ENCODE results near the gene RHBDL1. TPM values are rescaled to one million over a fixed set of nuclear protein-coding genes. Genes with fewer than 3 reads are reported as not detected.

RHBDL1 gene
- total and polyA plus RNA-seq, 2 experiments from 2014 or later, result 2.6 to 12.9 TPM

GRCh38 chr16:704552-705380 lies 29.3 kb downstream of the RHBDL1 start:
- Histone ChIP-seq H3K27me3 (peaks cover 95% of the 10 kb centered on the region), H3K4me1 (ENCODE audit: low read depth) (peaks cover 1% of the 10 kb centered on the region)
- peak in 1 of 2 donors; percentile 46 for DNase-seq (ENCODE audit: low read depth in 1 of 2, low spot score in 1 of 2)

DNA sequence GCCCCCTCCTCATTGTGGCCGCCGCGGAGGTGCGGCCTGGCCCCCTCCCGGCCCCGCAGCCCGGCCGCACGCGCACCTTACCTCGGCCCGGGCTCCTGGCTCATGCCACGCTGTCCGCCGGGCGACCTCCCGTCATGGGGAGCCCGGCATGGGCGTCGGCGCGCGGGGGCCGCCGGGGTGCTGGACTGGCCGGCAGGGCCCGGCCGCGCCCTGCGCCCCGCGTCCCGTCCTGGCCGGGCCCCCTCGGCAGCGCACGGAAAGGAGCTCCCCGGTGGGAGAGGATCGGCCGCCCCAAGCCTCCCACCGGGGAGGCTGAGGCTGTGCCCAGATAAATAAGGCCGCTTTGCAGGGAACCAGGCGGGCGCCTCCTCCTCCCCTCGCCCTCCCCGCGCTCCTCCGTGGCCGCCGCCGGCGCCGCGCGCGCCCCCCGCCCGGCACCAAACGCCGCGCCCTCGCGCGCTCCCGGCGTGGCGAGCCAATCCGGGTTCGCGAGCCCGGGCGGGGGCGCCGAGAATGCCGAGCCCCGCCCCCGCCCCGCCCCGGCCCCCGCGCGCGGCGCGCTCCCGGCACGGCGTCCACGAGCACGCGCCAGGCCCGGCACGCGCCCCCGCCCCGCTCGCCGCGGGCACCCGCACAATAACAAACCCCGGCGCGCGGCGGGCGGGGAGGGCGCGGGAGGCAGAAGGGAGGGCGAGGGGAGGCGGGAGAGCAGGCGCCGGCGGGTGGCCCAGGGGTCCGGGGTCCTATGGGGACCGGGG lies 30.1 kb downstream of the RHBDL1 start, which contains the start of gene FBXL16:
Gene FBXL16, minus strand, starts transcription at position 371 of the 758 bp plus-strand sequence. CDS start 8,396 bp downstream, outside the sequence.
- TF ChIP-seq, protein P1, sequence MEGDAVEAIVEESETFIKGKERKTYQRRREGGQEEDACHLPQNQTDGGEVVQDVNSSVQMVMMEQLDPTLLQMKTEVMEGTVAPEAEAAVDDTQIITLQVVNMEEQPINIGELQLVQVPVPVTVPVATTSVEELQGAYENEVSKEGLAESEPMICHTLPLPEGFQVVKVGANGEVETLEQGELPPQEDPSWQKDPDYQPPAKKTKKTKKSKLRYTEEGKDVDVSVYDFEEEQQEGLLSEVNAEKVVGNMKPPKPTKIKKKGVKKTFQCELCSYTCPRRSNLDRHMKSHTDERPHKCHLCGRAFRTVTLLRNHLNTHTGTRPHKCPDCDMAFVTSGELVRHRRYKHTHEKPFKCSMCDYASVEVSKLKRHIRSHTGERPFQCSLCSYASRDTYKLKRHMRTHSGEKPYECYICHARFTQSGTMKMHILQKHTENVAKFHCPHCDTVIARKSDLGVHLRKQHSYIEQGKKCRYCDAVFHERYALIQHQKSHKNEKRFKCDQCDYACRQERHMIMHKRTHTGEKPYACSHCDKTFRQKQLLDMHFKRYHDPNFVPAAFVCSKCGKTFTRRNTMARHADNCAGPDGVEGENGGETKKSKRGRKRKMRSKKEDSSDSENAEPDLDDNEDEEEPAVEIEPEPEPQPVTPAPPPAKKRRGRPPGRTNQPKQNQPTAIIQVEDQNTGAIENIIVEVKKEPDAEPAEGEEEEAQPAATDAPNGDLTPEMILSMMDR (IDR thresholded peaks at IDR 0.05; ENCODE audit: low read depth, low read length), result no peak

More at GRCh38 chr16:704552-705380, 29.3 kb downstream of the RHBDL1 start:
- TF ChIP-seq, protein P1 (IDR thresholded peaks at IDR 0.05; ENCODE audit: low read depth, low read length), result no peak
- Histone ChIP-seq H3K9me3 (ENCODE audit: low read depth) (no peaks in the 10 kb centered on the region), H3K36me3 (no peaks in the 10 kb centered on the region), H3K27ac (no peak overlapping the region), H3K4me3 (no peak overlapping the region)

GRCh38 chr16:706189-707061 lies 31.0 kb downstream of the RHBDL1 start:
- peaks cover 78% of the 10 kb centered on the region for H3K27me3 ChIP-seq
- TF ChIP-seq, protein P1 (IDR thresholded peaks at IDR 0.05; ENCODE audit: low read depth, low read length), result no peak
- H3K27ac ChIP-seq, result no peak overlapping the region
- no peak overlapping the region for H3K4me3 ChIP-seq
- no peak for DNase-seq (ENCODE audit: low read depth in 1 of 2, low spot score in 1 of 2)
- H3K9me3 ChIP-seq (ENCODE audit: low read depth), result no peaks in the 10 kb centered on the region
- H3K4me1 ChIP-seq (ENCODE audit: low read depth), result peaks cover 13% of the 10 kb centered on the region
- no peaks in the 10 kb centered on the region for H3K36me3 ChIP-seq

More for the DNA sequence above, 30.1 kb downstream of the RHBDL1 start, which contains the start of gene FBXL16:
- DNase-seq (ENCODE audit: low read depth in 1 of 2, low spot score in 1 of 2), result no peak
- Histone ChIP-seq H3K9me3 (ENCODE audit: low read depth) (no peaks in the 10 kb centered on the region), H3K36me3 (no peaks in the 10 kb centered on the region), H3K4me3 (no peak within 1 kb of the TSS), H3K27me3 (peaks cover 86% of the 10 kb centered on the region), H3K27ac (no peak within 1 kb of the TSS), H3K4me1 (ENCODE audit: low read depth) (peaks cover 10% of the 10 kb centered on the region)

DNA sequence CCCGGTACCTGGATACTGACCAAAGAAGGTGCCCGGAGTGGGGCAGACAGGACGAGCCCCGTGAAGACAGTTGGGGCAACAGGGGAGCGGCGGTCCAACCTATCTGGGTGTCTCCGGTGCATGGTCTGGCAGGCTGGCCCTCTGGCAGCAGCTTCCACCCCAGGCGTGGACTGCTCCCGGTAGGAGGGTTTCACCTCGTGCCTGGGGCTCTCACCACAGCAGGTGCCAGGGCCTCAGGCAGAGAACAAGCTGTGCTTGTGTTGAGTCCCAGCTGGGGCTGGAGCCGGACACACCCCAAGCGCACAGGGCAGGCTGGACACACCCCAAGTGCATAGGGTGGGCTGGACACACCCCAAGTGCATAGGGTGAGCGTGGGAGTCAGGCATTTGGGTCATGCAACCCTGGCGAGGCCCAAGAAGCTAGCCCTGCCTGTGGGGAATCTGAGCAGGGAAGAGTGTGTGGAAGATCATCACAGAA lies 31.6 kb downstream of the RHBDL1 start:
- DNase-seq (ENCODE audit: low read depth in 1 of 2, low spot score in 1 of 2), result no peak
- Histone ChIP-seq H3K9me3 (ENCODE audit: low read depth) (no peaks in the 10 kb centered on the region), H3K36me3 (no peaks in the 10 kb centered on the region), H3K27me3 (peaks cover 72% of the 10 kb centered on the region), H3K4me3 (no peak overlapping the region), H3K27ac (no peak overlapping the region), H3K4me1 (ENCODE audit: low read depth) (peaks cover 13% of the 10 kb centered on the region)
- TF ChIP-seq, protein P1 (IDR thresholded peaks at IDR 0.05; ENCODE audit: low read depth, low read length), result no peak

DNA sequence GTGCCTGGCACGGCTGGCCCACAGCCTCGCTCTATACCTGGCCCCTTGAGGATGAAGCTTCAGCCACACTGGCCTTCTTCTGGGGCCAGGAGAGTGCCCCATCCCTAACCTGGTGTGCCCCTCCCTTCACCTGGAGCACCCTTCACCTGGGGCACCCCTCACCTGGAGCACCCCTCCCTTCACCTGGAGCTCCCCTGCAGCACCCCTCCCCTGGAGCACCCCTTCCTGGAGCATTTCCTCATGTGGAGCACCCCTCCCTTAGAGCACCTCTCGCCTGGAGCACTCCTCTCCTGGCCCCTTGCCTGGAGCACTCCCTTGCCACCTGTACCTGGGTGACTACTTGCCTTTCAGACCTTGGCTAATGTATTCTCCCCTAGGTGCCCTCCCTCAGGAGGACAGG lies 32.5 kb downstream of the RHBDL1 start:
- Histone ChIP-seq H3K27ac (no peak overlapping the region), H3K4me3 (no peak overlapping the region), H3K27me3 (peaks cover 62% of the 10 kb centered on the region), H3K9me3 (ENCODE audit: low read depth) (no peaks in the 10 kb centered on the region), H3K4me1 (ENCODE audit: low read depth) (peaks cover 13% of the 10 kb centered on the region), H3K36me3 (no peaks in the 10 kb centered on the region)
- DNase-seq (ENCODE audit: low read depth in 1 of 2, low spot score in 1 of 2), result no peak
- TF ChIP-seq, protein P1 (IDR thresholded peaks at IDR 0.05; ENCODE audit: low read depth, low read length), result no peak

Data from cardiac muscle cell (in vitro differentiated cells and primary cell).